Coronary artery (tissue), 2 donors: ENCODE measurements around the gene MED27.

Experiments used
- DNase-seq: peaks from one replicate; pipeline ENCODE4 v3.0.0-alpha.2; 2017; ENCODE audit warnings: low spot score
- H3K27ac ChIP-seq, 2 donors: fragments of 200-600 bp; sonication (generic); one replicate each; pipeline ENCODE4 v1.5.1; 2016 to 2019
- H3K4me3 ChIP-seq: fragments of 200-600 bp; sonication (generic); 2 replicates; pipeline ENCODE4 v1.5.1; 2016; ENCODE audit warnings: mild to moderate bottlenecking, moderate library complexity
- CTCF ChIP-seq: fragments of 200-600 bp; sonication (generic); IDR thresholded peaks from one replicate; pipeline ENCODE4 v1.5.1; 2019; ENCODE audit warnings: antibody characterized with exemption

The MED27 gene

GRCh38 chr9:132027752-132028663, 51.7 kb downstream of the MED27 start:
- TF ChIP-seq CTCF: no peak
- Histone ChIP-seq H3K27ac (no peak overlapping the region), H3K4me3 (no peak overlapping the region)
- no peak for DNase-seq

GRCh38 chr9:132026932-132027585, 52.6 kb downstream of the MED27 start:
- H3K4me3 ChIP-seq: no peak overlapping the region
- no peak for TF ChIP-seq CTCF
- DNase-seq: no peak
- no peak overlapping the region for H3K27ac ChIP-seq

GRCh38 chr9:132025766-132026165, 53.9 kb downstream of the MED27 start:
- Histone ChIP-seq H3K27ac (no peak overlapping the region), H3K4me3 (no peak overlapping the region)
- no peak for DNase-seq
- TF ChIP-seq CTCF: no peak

- no peak for TF ChIP-seq CTCF
- H3K4me3 ChIP-seq: no peak overlapping the region
- H3K27ac ChIP-seq: no peak overlapping the region
- no peak for DNase-seq
Observed at GRCh38 chr9:132024589-132024988, 55.1 kb downstream of the MED27 start.

GRCh38 chr9:132023419-132024180, 56.1 kb downstream of the MED27 start:
- no peak for TF ChIP-seq CTCF
- no peak overlapping the region for H3K4me3 ChIP-seq
- no peak overlapping the region for H3K27ac ChIP-seq
- no peak for DNase-seq

- no peak overlapping the region for H3K27ac ChIP-seq
- no peak overlapping the region for H3K4me3 ChIP-seq
- TF ChIP-seq CTCF: no peak
- DNase-seq: no peak
Observed at GRCh38 chr9:132020820-132021510, 58.7 kb downstream of the MED27 start.
